NCI-H2171 (cell line): ENCODE measurements around the gene PTDSS2.
A peak's percentile ranks its signal among the peaks of the same experiment; 100 is the strongest.
"Not testable (repeated sequence)": the region's sequence is repeated elsewhere in the genome, so short reads cannot be mapped to it uniquely, and the experiment has no call there.

ENCODE experiments used
- DNase-seq: peaks from one replicate; lab custom pipeline; 2025; lab: John Stamatoyannopoulos, UW

Gene PTDSS2

GRCh38 chr11:507727-508515 is 57.8 kb downstream of the PTDSS2 start:
- no peak for DNase-seq

- DNase-seq, result no peak
These were observed 58.9 kb downstream of the PTDSS2 start for GRCh38 chr11:508956-509355.

DNA sequence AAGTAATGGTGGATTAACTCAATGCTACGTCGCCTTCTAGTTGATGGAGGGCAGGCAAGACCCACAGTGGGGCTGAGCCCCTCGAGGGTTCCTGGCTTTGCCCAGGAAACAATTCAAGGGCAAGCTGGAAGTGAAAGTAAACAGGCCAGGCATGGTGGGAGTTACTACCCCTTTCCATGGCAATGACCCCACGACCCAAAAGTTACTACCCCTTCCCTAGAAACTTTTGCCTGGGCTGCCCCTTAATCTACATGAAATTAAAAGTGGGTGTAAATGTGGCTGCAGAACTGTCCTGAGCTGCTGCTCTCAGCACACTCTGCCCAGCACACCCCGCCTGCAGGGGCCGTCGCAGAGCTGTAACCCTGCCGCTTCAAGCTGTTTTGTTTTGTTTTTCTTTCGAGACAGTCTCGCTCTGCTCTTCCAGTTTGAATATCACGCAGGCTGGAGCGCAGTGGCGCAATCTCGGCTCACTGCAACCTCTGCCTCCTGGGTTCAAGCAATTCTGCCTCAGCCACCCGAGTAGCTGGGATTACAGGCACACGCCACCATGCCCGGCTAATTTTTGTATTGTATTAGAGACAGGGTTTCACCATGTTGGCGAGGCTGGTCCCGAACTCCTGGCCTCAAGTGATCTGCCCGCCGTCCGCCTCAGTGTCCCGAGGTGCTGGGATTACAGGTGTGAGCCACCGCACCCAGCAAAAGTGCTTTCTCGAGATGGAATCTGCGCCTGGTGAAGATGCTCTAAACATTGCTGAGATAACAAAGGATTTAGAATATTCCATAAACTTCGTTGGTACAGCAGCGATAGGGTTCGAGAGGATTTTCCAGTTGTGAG is 62.9 kb downstream of the PTDSS2 start:
- no peak for DNase-seq

GRCh38 chr11:514606-515005 is 64.5 kb downstream of the PTDSS2 start:
- DNase-seq, result no peak

GRCh38 chr11:515131-515530 is 65.1 kb downstream of the PTDSS2 start:
- no peak for DNase-seq

DNA sequence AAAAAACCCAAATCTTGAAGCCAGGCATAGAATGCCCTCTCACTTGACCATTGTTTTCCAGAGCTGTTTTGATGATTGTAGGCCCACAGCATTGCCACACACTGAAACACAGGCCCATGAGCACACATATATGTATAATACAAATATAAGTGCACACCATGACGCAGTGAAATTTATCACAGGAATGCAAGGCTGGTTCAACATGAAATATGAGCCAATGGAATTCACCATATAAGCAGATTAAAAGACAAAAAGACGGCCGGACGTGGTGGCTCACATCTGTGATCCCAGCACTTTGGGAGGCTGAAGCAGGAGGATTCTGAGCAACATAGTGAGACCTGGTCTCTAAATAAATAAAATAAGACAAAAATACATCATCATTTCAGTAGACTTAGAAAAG is 66.3 kb downstream of the PTDSS2 start:
- DNase-seq, result no peak

DNA sequence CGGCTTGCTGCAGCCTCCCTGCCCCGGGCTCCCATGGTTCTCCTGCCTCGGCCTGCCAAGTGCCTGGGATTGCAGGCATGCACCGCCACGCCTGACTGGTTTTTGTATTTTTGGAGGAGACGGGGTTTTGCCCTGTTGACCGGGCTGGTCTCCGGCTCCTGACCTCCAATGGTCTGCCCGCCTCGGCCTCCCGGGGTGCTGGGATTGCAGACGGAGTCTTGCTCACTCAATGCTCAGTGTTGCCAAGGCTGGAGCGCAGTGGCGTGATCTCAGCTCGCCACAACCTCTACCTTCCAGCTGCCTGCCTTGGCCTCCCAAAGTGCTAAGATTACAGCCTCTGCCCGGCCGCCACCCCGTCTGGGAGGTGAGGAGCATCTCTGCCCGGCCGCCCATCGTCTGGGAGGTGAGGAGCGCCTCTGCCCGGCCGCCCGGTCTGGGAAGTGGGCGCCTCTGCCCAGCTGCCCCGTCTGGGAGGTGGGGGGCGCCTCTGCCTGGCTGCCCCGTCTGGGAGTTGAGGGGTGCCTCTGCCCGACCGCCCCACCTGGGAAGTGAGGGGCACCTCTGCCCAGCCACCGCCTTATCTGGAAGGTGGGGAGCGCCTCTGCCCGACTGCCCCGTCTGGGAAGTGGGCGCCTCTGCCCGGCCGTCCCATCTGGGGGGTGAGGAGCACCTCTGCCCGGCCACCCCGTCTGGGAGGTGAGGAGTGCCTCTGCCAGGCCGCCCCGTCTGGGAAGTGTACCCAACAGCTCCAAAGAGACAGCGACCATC is 67.0 kb downstream of the PTDSS2 start:
- DNase-seq, result not testable (repeated sequence)

DNA sequence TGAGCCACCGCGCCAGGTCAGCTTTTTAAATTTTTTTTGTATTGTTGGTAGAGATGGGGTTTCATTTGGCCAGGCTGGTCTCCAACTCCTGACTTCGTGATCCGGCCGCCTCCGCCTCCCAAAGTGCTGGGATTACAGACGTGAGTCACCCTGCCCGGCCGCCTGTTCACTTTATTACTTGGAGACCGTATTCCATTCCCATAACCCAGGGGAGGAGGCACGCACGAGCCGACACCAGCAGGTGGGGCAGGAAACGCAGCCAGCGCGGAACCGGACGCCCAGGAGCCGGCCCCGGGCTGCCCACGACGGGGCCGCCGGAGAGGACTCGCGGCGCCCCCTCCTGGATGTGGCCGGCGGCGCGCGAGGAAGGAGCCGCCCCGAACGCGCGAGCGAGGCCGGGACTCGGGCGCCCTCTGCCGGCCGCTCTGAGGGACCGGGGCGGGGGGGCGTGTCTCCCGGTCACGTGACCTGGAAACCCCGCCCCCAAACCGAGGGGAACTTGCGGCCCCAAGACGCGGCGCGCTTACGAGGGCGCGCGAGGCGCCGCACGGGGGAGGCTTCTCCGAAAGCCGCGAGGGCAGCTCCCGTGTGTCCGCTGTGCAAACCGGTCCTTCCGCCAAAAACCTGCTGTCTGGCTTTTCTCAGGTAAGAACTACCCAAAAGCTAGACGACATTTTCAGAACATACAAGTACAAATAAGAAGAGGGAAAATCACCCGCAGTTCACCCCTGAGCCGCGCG is 68.6 kb downstream of the PTDSS2 start:
- peak; percentile 48 for DNase-seq

DNA sequence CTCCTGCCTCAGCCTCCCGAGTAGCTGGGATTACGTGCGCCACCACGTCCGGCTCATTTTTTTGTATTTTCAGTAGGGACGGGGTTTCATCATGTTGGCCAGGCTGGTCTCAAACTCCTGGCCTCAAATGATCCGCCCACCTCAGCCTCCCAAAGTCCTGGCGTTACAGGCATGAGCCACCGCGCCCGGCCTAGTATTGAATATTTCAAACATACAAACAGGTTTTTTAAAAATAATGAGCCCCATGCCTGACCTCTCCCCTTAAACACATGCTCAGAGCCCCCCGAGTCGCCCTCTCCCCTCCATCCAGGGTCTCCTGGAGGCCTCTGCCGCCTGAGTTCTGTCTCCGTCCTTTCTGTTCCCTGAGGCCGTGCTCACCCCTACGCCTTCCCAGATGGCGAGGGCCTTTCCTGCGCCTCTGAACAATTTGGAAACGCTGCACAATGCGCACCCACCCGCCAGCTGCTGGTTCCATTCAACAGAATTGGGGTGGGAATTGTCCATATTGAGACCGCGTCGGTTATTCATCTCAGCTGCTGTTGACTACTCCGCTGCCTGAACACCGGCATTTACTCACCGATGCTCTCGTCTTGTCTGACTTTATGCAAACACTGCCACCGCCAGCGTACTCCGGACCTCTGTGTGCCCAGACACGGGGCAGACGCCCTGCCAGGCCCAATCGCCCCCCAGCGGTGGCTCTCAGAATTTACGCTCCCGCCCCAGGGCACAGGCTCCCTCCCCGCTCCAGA is 70.5 kb downstream of the PTDSS2 start:
- DNase-seq, result no peak

DNA sequence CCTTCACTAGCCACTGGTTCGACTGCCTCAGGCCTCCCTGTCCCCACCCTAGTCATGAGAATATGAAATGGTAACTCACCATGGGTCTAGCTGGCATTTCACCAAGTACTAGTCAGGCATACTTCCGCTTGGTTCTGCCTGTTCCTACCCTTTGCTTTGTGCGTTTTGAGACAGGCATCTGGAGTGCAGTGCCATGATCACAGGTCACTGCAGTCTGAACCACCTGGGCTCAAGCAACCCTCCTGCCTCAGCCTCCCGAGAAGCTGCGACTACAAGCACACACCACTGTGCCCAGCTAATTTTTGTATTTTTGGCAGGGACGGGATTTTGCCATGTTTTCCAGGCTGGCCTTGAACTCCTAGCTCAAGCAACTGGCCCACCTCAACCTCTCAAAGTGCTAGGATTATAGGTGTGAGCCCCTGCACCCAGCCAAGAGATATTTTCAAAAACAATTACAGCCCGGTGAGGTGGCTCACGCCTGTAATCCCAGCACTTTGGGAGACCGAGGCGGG is 71.2 kb downstream of the PTDSS2 start:
- no peak for DNase-seq

DNA sequence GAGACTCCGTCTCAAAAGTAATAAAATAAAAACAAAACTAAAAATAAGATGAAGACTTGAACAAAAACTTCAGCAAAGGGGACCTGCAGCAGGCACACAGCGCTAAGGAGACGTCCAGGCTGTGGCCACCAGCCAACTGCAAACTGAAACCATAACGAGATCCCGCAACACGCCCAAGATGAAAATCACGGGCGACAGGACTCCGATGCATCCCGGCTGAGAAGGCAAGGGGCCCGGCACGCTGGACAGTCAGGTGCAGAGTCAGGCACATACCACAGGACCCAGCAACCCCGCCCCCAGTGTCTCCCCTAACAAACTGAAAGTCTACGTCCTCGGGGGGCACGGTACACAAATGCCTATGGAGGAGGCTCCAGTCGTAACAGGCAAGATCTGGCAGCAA is 76.1 kb downstream of the PTDSS2 start:
- DNase-seq, result no peak

DNA sequence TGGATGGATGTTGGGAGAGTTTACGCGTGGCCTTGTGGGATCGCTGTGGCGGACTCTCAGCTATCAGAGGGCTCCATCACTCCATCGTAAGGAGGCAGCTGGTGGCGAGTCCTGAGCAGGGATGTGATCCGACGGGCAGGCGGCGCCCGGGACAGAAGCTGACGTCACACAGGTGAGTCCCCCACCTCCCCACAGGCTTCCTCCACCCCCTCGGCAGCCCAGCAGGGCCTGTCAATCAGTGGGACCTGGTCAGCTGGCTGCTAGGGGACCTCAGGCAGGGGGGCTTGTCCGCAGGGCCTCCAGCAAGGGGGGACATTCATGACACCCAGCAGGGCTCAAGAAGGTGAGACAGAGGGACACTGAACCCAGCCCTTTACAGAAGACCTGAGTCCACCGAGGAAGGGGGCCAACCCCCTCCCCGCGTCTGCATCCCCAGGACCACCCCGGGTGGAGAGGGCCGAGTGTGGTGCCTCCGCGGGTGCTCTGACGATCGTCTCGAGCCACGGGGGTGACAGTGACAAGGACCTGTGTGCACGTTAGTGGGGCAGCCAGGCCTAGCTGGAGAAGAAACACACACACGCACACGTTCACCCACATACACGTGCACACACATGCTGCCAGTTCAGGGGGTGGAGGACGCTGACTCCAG is 78.2 kb downstream of the PTDSS2 start:
- DNase-seq, result no peak

- no peak for DNase-seq
These were observed 79.0 kb downstream of the PTDSS2 start for GRCh38 chr11:528815-529727.

DNA sequence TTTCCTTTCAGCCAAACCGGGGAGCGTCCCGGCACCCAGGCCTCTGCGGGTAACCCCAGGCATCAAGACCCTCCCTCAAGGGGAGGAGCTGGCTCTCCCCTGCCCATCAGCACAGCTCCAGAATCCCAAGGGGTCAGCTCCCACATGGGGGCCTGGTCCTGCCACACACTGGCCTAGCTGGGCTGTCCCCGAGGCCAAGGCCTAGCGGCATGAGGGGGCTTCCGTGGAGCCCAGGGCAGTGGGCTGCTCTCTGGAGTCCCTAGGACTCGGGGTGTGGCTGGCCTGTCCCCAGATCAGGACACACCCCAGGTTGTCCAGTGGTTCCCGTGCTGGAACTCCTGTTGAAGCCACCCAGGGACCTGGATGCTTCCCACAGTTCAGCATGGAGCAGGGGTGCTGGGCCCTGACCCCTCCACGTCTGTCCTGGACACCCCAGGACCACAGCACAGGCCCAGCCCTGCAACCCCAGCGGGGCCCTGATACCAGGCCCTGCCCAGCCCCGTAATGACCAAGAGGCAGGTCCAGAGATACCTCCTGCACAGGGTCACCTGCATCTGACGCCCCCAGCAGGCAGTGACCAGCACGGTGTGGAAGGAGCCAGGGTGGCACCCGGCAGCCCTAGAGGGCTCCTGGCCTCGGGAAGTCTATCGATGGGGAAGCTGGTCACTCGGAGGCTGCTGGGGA is 79.8 kb downstream of the PTDSS2 start:
- DNase-seq, result no peak

- DNase-seq, result no peak
These were observed 81.1 kb downstream of the PTDSS2 start for GRCh38 chr11:530960-531831.

DNA sequence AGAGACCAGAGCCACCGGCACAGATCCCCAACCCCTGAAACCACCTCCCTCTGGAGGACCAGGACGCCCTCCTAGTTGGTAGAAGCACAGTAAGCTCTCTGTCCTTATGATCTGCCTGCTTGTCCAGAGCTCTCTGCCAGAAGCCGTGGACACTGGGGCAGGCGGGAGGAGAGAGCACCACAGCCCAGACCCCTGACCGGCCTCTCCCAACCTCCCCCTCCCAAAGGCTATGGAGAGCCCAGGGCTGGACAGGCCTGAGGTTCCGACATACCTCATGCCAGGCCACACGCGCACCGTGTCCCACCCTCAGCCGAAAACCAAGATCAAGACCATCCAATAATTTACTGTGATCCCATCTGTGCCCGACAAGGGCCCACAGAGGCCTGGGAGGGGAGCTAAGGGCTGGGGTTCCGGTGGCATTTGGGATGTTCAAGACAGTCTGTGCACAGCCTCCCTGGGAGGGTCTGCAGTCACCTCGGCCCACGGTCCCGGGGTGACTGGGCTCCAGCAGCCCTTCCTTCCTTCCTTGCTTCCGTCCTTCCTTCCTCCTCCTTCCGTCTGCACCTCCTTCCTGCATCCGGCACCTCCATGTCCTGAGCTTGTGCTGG is 81.9 kb downstream of the PTDSS2 start:
- no peak for DNase-seq

DNA sequence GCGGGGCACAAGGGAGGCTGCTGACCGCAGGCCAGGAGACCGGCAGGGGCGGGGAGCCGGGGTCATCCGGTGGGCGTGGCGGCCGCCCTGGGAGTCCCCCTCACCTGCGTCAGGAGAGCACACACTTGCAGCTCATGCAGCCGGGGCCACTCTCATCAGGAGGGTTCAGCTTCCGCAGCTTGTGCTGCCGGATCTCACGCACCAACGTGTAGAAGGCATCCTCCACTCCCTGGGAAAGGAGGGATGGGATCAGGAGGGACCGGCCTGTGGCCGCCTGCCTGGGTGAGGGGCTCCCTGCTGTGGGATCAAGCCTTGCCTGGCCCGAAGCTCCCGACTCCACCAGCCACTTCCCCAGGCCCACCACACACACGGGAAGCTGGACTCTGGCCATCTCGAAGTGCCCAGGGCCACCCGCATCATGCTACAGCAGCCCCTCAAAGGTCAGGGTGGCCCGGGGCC is 82.5 kb downstream of the PTDSS2 start:
- no peak for DNase-seq
